Vagina (tissue), 2 donors: ENCODE results near the gene MYO1G. TPM values are rescaled to one million over a fixed set of nuclear protein-coding genes. Genes with fewer than 3 reads are reported as not detected.

Source experiments
- DNase-seq, 2 donors: peaks; one replicate each; pipeline ENCODE4 v3.0.0-alpha.2; 2017; ENCODE audit errors: extremely low spot score in 2 of 2
- H3K27ac ChIP-seq: fragments of 200-600 bp; sonication (generic); one replicate; pipeline ENCODE4 v1.5.1; 2019
- H3K27me3 ChIP-seq: fragments of 200-600 bp; sonication (generic); one replicate; pipeline ENCODE4 v1.5.1; 2019
- H3K36me3 ChIP-seq, 2 donors: fragments of 200-600 bp; sonication (generic); one replicate each; pipeline ENCODE4 v1.5.1; 2017 to 2019
- H3K4me1 ChIP-seq: fragments of 200-600 bp; sonication (generic); one replicate; pipeline ENCODE4 v1.5.1; 2019
- H3K4me3 ChIP-seq, 2 donors: fragments of 200-600 bp; sonication (generic); 1 replicate in 1 of 2; 2 replicates in 1 of 2; pipeline ENCODE4 v1.5.1; 2016 to 2019
- H3K9me3 ChIP-seq: fragments of 200-600 bp; sonication (generic); one replicate; pipeline ENCODE4 v1.5.1; 2019
- CTCF ChIP-seq, 3 experiments: fragments of 450-650 bp in 2 of 3; fragments of 200-600 bp in 1 of 3; sonication (generic) in 1 of 3; IDR thresholded peaks; one replicate each; pipeline ENCODE4 v1.5.1; 2017 to 2019; ENCODE audit warnings: antibody characterized with exemption in 3 of 3, mild to moderate bottlenecking in 2 of 3, moderate library complexity in 2 of 3
- POLR2A ChIP-seq, 2 donors: fragments of 450-650 bp; IDR thresholded peaks; one replicate each; pipeline ENCODE4 v1.6.1; 2017; ENCODE audit warnings: antibody characterized with exemption in 2 of 2, mild to moderate bottlenecking in 2 of 2, moderate library complexity in 2 of 2
- POLR2AphosphoS5 ChIP-seq, 2 donors: sonication (generic); formaldehyde crosslinking; IDR thresholded peaks; one replicate each; pipeline ENCODE4 v1.9.0; 2017; ENCODE audit warnings: antibody characterized with exemption in 2 of 2, mild to moderate bottlenecking in 2 of 2, low read depth in 1 of 2; ENCODE audit not compliant: insufficient read depth in 1 of 2
- intact Hi-C: fragments of 100-400 bp; cut with DNase I; formaldehyde crosslinking; loops from one replicate; pipeline ENCODE4 v1.15.1; 2023
- total RNA-seq: library from RNA; depleted of rRNA; stranded (reverse); fragments of >200 nt; gene quantifications from one replicate; pipeline ENCODE4 v1.2.3, GENCODE V29; 2016

MYO1G gene
- total RNA-seq, 1 donor from 2014 or later = 5.2 TPM

- Histone ChIP-seq H3K9me3 (no peaks in the 10 kb centered on the region), H3K4me3 (no peak overlapping the region), H3K4me1 (no peaks in the 10 kb centered on the region), H3K36me3 (no peaks in the 10 kb centered on the region), H3K27me3 (no peaks in the 10 kb centered on the region), H3K27ac (no peak overlapping the region)
- DNase-seq = no peak
- intact Hi-C loops = no loop called here
- TF ChIP-seq POLR2AphosphoS5 (IDR thresholded peaks at IDR 0.05; ENCODE audit: insufficient read depth in 1 of 2, low read depth in 1 of 2) (no peak), POLR2A (IDR thresholded peaks at IDR 0.05) (no peak), CTCF (IDR thresholded peaks at IDR 0.05) (no peak)
Observed at GRCh38 chr7:44949303-44949702, 29.5 kb downstream of the MYO1G start.

DNA sequence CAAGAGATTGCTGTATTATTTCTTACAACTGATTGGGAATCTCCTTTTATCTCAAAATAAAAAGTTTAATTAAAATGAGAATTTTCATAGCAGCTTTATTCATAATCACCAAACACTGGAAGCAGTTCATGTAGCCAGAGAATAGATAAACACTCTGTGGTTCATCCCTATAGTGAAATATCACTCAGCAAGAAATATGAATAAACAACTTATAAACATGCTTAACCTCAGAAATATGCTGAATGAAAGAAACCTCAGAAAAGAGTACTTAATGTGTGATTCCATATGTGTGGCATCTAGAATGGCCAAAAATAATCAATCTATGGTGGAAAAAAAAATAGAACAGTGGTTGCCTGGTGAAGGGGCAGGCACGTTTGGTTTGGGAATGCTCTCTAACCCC lies 33.3 kb downstream of the MYO1G start:
- H3K36me3 ChIP-seq = no peaks in the 10 kb centered on the region
- no peaks in the 10 kb centered on the region for H3K4me1 ChIP-seq
- no peaks in the 10 kb centered on the region for H3K9me3 ChIP-seq
- TF ChIP-seq POLR2A (IDR thresholded peaks at IDR 0.05) (no peak), POLR2AphosphoS5 (IDR thresholded peaks at IDR 0.05; ENCODE audit: insufficient read depth in 1 of 2, low read depth in 1 of 2) (no peak), CTCF (IDR thresholded peaks at IDR 0.05) (no peak)
- H3K27ac ChIP-seq = no peak overlapping the region
- H3K4me3 ChIP-seq = no peak overlapping the region
- intact Hi-C loops = no loop called here
- no peak for DNase-seq
- no peaks in the 10 kb centered on the region for H3K27me3 ChIP-seq

DNA sequence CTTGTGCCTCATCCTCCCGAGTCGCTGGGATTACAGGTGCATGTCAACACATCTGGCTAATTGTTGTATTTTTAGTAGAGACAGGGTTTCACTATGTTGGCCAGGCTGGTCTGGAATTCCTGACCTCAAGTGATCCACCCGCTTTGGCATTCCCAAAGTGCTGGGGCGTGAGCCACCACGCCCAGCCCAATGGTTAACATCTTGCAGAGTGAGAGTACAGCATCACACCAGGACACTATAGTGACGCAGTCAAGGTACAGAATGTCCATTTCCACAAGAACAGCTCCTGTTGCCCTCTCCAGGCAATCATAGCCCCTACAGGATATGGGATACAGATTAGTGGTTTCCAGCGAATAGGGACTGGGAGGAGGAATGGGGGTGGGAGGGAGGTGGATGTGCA lies 34.0 kb downstream of the MYO1G start:
- H3K27ac ChIP-seq = no peak overlapping the region
- H3K27me3 ChIP-seq = no peaks in the 10 kb centered on the region
- H3K4me3 ChIP-seq = no peak overlapping the region
- intact Hi-C loops = no loop called here
- no peaks in the 10 kb centered on the region for H3K36me3 ChIP-seq
- DNase-seq = no peak
- H3K9me3 ChIP-seq = no peaks in the 10 kb centered on the region
- H3K4me1 ChIP-seq = no peaks in the 10 kb centered on the region
- TF ChIP-seq CTCF (IDR thresholded peaks at IDR 0.05) = no peak
- TF ChIP-seq POLR2A (IDR thresholded peaks at IDR 0.05) = no peak
- TF ChIP-seq POLR2AphosphoS5 (IDR thresholded peaks at IDR 0.05; ENCODE audit: insufficient read depth in 1 of 2, low read depth in 1 of 2) = no peak

DNA sequence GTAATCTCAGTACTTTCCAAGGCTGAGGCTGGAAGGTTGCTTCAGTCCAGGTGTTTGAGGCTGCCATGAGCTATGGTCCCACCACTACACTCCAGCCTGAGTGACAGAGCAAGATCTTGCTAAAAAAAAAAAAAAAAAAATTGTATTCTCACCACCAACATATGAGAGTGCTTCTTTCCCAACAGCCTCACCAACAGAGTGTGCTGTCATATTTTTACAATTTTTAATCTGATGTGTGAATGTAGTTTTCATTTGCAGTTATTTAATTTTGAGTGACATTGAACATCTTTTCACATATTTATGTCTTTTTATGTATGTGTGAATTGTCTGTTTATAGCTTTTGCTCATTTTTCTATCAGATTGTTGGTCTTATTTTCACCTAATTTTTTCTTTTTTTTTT lies 35.2 kb downstream of the MYO1G start:
- no peaks in the 10 kb centered on the region for H3K4me1 ChIP-seq

DNA sequence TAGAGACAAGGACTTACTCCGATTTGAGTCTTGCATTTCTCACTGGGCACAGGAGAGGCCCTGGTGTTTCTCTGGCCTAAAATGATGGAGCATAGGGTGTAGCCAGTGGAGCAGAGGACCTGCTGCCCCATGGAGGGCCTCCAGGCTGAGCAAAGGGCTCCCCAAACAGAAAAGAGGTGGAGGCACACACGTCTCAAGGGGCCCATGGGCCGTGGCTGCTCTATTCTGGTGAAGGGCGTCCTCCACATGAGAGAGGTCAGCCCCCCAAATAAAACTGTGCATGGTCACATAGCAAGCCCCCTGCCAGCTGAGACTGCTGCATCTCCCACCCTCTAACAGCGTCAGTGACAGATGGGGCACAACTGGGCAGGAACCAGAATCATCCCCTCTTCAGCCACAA lies 41.4 kb downstream of the MYO1G start:
- no peak for DNase-seq
- intact Hi-C loops = no loop called here
- TF ChIP-seq POLR2A (IDR thresholded peaks at IDR 0.05) (no peak), POLR2AphosphoS5 (IDR thresholded peaks at IDR 0.05; ENCODE audit: insufficient read depth in 1 of 2, low read depth in 1 of 2) (no peak)
- H3K4me1 ChIP-seq = no peaks in the 10 kb centered on the region
- H3K4me3 ChIP-seq = no peak overlapping the region
- H3K9me3 ChIP-seq = no peaks in the 10 kb centered on the region
- H3K27ac ChIP-seq = no peak overlapping the region
- no peaks in the 10 kb centered on the region for H3K36me3 ChIP-seq
- H3K27me3 ChIP-seq = no peaks in the 10 kb centered on the region

More for the DNA sequence above, 35.2 kb downstream of the MYO1G start:
- TF ChIP-seq POLR2AphosphoS5 (IDR thresholded peaks at IDR 0.05; ENCODE audit: insufficient read depth in 1 of 2, low read depth in 1 of 2) (no peak), POLR2A (IDR thresholded peaks at IDR 0.05) (no peak)
- Histone ChIP-seq H3K9me3 (no peaks in the 10 kb centered on the region), H3K36me3 (no peaks in the 10 kb centered on the region), H3K4me3 (no peak overlapping the region), H3K27me3 (no peaks in the 10 kb centered on the region), H3K27ac (no peak overlapping the region)
- intact Hi-C loops = no loop called here
- DNase-seq = no peak

GRCh38 chr7:44936322-44936721 lies 42.5 kb downstream of the MYO1G start:
- no peak for TF ChIP-seq POLR2A (IDR thresholded peaks at IDR 0.05)
- TF ChIP-seq CTCF (IDR thresholded peaks at IDR 0.05) = no peak
- no peak for TF ChIP-seq POLR2AphosphoS5 (IDR thresholded peaks at IDR 0.05; ENCODE audit: insufficient read depth in 1 of 2, low read depth in 1 of 2)
- intact Hi-C loops = no loop called here
- no peaks in the 10 kb centered on the region for H3K4me1 ChIP-seq
- DNase-seq = no peak
- no peak overlapping the region for H3K27ac ChIP-seq
- H3K9me3 ChIP-seq = no peaks in the 10 kb centered on the region
- no peaks in the 10 kb centered on the region for H3K27me3 ChIP-seq
- H3K4me3 ChIP-seq = no peak overlapping the region
- H3K36me3 ChIP-seq = no peaks in the 10 kb centered on the region
